Colonic mucosa (tissue), 4 donors: ENCODE measurements around the gene PGF. TPM values are rescaled to one million over a fixed set of nuclear protein-coding genes. Genes with fewer than 3 reads are reported as not detected.
A peak's percentile ranks its signal among the peaks of the same experiment; 100 is the strongest.

Experiments used
- DNase-seq: peaks from one replicate; pipeline ENCODE4 v3.0.0-alpha.2; 2020
- H3K27ac ChIP-seq: fragments of 200-600 bp; one replicate; pipeline ENCODE4 v1.8.0; 2021
- H3K27me3 ChIP-seq: fragments of 200-600 bp; one replicate; pipeline ENCODE4 v1.8.0; 2021
- H3K36me3 ChIP-seq: fragments of 200-600 bp; one replicate; pipeline ENCODE4 v1.8.0; 2021
- H3K4me1 ChIP-seq: fragments of 200-600 bp; one replicate; pipeline ENCODE4 v1.8.0; 2021; ENCODE audit warnings: mild to moderate bottlenecking
- H3K4me3 ChIP-seq: fragments of 200-600 bp; one replicate; pipeline ENCODE4 v1.8.0; 2021
- H3K9ac ChIP-seq, 2 donors: one replicate each; pipeline ENCODE4 v1.7.0; 2013; ENCODE audit warnings: control low read depth in 2 of 2, low read depth in 2 of 2, low read length in 2 of 2
- H3K9me3 ChIP-seq: fragments of 200-600 bp; one replicate; pipeline ENCODE4 v1.8.0; 2021
- CTCF ChIP-seq: fragments of 200-600 bp; IDR thresholded peaks from one replicate; pipeline ENCODE4 v1.8.0; 2022; ENCODE audit warnings: antibody characterized with exemption, mild to moderate bottlenecking
- intact Hi-C: fragments of 100-400 bp; cut with DNase I; formaldehyde crosslinking; loops from one replicate; pipeline ENCODE4 v1.14.1; 2022
- total RNA-seq, 2 donors: library from RNA; stranded (reverse); fragmentation: NEBNext Ultra II Directional in 1 of 2; extraction: Animal tissue kit (Norgen Biotek cat#: 25700) in 1 of 2; gene quantifications; one replicate each; pipeline ENCODE4 v1.2.1, GENCODE V29; 2021
- donor health status: healthy.
- donor health status: DM: no; HTN: no; CAD: no.
- donor health status: DM: no; HTN: no; CAD: no.

The PGF gene
- total RNA-seq, 2 donors from 2014 or later: 0.57 to 2.2 TPM

DNA sequence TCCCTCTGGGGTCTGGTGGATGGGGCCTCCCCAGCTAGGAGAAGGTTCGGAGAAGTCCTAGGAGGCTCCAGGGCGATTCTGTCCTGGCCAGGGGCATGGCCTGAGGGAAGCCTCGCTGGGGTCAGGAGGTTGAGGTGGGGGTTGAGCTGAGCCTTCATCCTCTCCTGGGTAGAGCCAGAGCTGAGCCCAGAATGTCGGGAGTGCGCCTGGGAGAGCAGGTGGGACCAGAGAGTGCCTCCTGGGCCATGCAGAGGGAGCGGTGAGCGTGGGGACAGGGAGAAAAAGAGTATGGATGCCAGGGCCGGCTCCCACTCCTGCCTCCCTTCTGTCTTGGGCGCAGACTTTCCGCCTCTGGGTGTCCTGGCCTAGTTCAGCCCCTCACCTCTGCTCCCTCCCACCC is 45.5 kb downstream of the PGF start:
- Histone ChIP-seq H3K4me3 (no peak overlapping the region), H3K27me3 (no peaks in the 10 kb centered on the region), H3K27ac (no peak overlapping the region), H3K4me1 (peaks cover 3% of the 10 kb centered on the region), H3K9ac (no peak overlapping the region), H3K36me3 (no peaks in the 10 kb centered on the region), H3K9me3 (no peaks in the 10 kb centered on the region)
- intact Hi-C loops: no loop called here
- TF ChIP-seq CTCF: no peak
- DNase-seq: no peak

DNA sequence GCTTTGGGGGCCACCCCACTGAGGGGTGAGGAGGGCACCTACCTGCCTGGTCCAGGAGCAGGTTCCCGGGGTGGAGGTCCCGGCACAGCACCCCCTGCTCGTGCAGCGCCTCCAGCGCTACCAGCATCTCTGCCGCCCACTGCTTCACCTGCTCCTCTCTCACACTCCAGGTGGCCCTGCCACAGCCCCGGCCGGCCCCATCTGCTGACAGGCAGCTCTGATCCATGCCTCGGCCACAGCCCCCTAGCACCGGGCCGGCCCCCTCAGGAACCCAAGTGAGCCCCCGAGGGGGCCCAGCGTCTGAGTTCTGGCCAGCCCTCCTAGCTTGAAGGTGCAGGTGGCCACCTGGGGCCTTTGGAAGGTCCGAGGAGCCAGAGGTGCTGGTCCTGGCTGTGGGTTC is 45.9 kb downstream of the PGF start:
- H3K9me3 ChIP-seq: no peaks in the 10 kb centered on the region
- H3K4me1 ChIP-seq: peaks cover 3% of the 10 kb centered on the region

DNA sequence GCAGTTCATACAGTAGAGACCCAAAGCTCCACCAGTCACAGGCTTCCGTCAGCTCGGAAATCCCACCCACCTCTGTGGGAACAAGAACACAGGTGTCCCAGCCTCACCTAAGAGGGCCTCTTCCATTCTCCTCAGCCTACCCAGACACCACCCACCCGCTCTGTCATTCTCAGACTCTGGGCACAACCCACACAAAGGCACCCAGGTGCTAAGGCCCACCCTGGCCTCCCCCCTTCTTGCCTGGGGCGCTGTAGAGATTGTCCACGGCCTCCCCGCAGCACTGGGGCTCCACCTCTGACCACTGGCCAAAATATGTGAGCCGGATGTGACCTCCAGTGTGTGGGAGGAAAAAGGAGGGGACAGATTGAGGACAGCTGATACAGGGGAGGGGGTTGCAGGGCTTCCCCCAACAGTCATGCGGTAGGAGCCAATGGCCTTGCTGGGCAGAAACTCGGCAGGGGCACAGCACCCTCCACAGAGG is 46.5 kb downstream of the PGF start:
- no peak for DNase-seq
- Histone ChIP-seq H3K4me3 (no peak overlapping the region), H3K36me3 (no peaks in the 10 kb centered on the region), H3K9ac (no peak overlapping the region), H3K27ac (no peak overlapping the region), H3K4me1 (peaks cover 3% of the 10 kb centered on the region), H3K9me3 (no peaks in the 10 kb centered on the region), H3K27me3 (no peaks in the 10 kb centered on the region)
- intact Hi-C loops: no loop called here
- no peak for TF ChIP-seq CTCF

More for the DNA sequence above, 45.9 kb downstream of the PGF start:
- H3K9ac ChIP-seq: no peak overlapping the region
- intact Hi-C loops: no loop called here
- H3K27ac ChIP-seq: no peak overlapping the region
- no peaks in the 10 kb centered on the region for H3K27me3 ChIP-seq
- DNase-seq: no peak
- H3K4me3 ChIP-seq: no peak overlapping the region
- no peaks in the 10 kb centered on the region for H3K36me3 ChIP-seq
- no peak for TF ChIP-seq CTCF

DNA sequence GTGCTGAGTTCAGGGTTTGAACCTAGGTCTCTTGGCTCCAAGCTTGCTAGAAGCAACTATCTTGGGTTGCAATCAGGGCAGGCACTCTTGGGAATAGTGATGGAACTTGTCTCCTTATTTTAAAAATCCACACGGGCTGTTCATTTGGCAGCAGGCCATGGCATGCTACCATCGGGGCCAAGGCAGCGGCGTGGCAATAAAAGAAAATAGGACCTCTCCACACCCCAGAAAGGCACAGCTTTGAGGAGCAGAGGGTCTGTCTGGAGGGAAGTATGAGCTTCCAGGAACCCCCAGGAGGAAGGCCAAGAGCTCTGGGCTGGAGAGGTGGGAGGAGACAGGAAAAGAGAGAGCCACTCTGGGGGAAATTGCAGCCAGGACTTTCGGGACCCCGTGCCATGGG is 47.7 kb downstream of the PGF start:
- Histone ChIP-seq H3K4me1 (peaks cover 3% of the 10 kb centered on the region), H3K9ac (no peak overlapping the region), H3K36me3 (peaks cover 5% of the 10 kb centered on the region), H3K9me3 (no peaks in the 10 kb centered on the region), H3K27me3 (no peaks in the 10 kb centered on the region), H3K4me3 (no peak overlapping the region), H3K27ac (no peak overlapping the region)
- no peak for TF ChIP-seq CTCF
- no peak for DNase-seq
- intact Hi-C loops: no loop called here

- Histone ChIP-seq H3K36me3 (peaks cover 12% of the 10 kb centered on the region), H3K4me1 (peaks cover 3% of the 10 kb centered on the region), H3K4me3 (no peak overlapping the region), H3K27me3 (no peaks in the 10 kb centered on the region), H3K9ac (no peak overlapping the region), H3K9me3 (no peaks in the 10 kb centered on the region), H3K27ac (no peak overlapping the region)
- intact Hi-C loops: no loop called here
- TF ChIP-seq CTCF: no peak
- DNase-seq: peak; percentile 40
These were observed 48.4 kb downstream of the PGF start for GRCh38 chr14:74906925-74907521.
